Activated CD8-positive, alpha-beta memory T cell treated with anti-CD3 and anti-CD28 coated beads for 36 hours (primary cell): ENCODE measurements around the gene SLC9C2. TPM values are rescaled to one million over a fixed set of nuclear protein-coding genes. Genes with fewer than 3 reads are reported as not detected.
"Not testable (repeated sequence)": the region's sequence is repeated elsewhere in the genome, so short reads cannot be mapped to it uniquely, and the experiment has no call there.

Experiments
- CTCF ChIA-PET: fragments of 350-600 bp; sonication (Branson Sonifier 250); formaldehyde crosslinking; loops from one replicate; lab custom pipeline; 2021; ENCODE audit warnings: antibody characterized with exemption; lab: Charles Lee
- POLR2A ChIA-PET: fragments of 350-600 bp; sonication (Branson Sonifier 250); formaldehyde crosslinking; loops from one replicate; lab custom pipeline; 2021; ENCODE audit warnings: antibody characterized with exemption; lab: Charles Lee
- total RNA-seq, 2 experiments: library from RNA; stranded (reverse); gene quantifications; one replicate each; pipeline ENCODE4 v1.2.3, GENCODE V29; 2021

SLC9C2 gene
- total RNA-seq, 2 experiments from 2014 or later = not detected

DNA sequence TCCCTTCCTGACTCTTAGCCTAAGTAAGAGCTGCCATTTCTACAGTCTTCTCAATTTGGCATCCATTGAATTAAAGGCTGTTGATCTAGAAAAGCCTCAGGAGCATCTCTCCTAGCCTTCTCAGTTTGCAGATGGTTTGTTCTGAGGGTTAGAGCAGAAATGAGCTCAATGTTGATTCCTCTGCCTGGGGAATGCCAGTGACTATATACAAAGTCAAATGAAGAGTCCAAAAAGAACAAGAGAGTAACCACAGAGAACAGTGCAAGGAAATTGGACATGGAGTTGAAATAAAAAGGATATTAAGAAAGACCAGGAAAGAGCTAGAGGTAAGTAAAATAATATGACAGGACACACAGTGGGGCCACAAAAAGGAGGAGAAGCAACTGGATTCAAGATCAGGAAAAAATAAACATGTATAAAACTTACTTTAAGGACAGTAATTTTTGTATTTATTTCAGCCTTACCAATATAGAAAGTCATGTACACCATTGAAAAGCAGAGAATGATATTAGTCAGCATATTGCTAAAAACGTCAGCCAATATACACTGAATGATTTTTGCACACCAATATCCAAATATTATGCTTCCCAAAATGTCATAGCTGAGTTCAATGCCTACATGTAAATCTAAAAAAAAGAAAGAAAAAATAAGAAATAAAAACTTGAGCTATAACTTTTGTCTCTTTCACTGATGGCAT, 21.3 kb downstream of the SLC9C2 start:
- ChIA-PET CTCF (interaction anchor here (1.4 kb wide), 1 partner anchor 150 kb away, joined by 4 read pairs; no protein-coding TSS in a partner anchor), POLR2A (interaction anchor here (0.5 kb wide), 1 partner anchor 243 kb away, joined by 3 read pairs; no protein-coding TSS in a partner anchor)

GRCh38 chr1:173580658-173581057, 22.2 kb downstream of the SLC9C2 start:
- ChIA-PET POLR2A (interaction anchor here (0.5 kb wide), 1 partner anchor 243 kb away, joined by 3 read pairs; no protein-coding TSS in a partner anchor), CTCF (interaction anchor here (0.9 kb wide), 1 partner anchor 93 kb away, joined by 3 read pairs; no protein-coding TSS in a partner anchor)

DNA sequence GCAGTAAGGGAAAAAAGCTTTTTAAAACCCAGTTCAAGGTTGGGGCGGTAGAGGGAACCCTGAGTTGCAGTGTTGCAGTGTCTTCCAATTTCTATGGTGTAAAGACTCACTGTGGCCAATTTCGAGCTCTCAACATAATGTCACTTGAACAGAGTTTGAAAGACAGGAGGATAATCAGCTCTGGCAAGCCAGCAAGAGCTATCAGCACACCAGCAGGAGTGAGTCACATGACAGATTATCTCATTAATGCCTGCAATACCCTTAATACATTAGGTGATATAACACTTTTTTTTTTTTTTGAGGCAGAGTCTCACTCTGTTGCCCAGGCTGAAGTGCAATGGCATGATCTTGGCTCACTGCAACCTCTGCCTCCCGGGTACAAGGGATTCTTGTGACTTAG, 22.8 kb downstream of the SLC9C2 start:
- ChIA-PET CTCF (interaction anchor here (0.9 kb wide), 1 partner anchor 94 kb away, joined by 3 read pairs; no protein-coding TSS in a partner anchor), POLR2A (no interaction called here)

GRCh38 chr1:173573596-173573995, 29.3 kb downstream of the SLC9C2 start:
- CTCF ChIA-PET = no interaction called here
- POLR2A ChIA-PET = no interaction called here

DNA sequence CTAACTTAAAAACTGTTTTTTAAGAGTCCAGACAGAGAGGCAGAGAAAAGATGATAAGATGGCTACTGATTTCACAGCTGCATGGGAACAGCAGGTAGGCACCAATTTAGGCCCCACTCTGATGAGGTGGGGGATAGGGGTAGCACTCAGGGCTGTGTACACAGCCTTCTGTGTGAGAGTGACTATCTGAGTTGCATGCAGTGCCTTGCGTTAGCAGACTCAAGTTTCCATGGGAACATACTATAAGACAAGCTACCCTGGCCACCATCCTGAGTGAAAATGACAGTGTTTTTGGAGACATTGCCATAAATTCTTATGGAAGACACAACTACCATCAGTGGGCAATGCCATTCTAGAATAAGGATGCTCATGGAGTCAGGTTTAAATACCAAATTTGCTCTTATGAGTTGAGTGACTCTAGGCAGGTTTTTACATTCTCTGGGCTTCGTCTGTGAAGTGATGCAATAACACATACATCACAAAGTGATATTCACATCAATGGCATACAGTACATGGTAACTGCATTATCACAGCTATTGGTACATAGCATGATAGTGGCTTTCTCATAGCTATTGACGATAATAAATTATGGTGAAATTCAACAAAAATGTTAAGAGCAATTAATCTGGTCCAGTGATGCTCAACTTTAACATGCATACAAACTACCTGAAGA, 30.5 kb downstream of the SLC9C2 start:
- CTCF ChIA-PET = no interaction called here
- POLR2A ChIA-PET = no interaction called here

- POLR2A ChIA-PET = no interaction called here
- CTCF ChIA-PET = no interaction called here
Measured at GRCh38 chr1:173570370-173571007, 32.4 kb downstream of the SLC9C2 start.

GRCh38 chr1:173568483-173568882, 34.4 kb downstream of the SLC9C2 start:
- CTCF ChIA-PET = no interaction called here
- POLR2A ChIA-PET = no interaction called here

- CTCF ChIA-PET = not testable (repeated sequence)
- POLR2A ChIA-PET = interaction anchor here (0.6 kb wide), 1 partner anchor 20 kb away, joined by 4 read pairs; no protein-coding TSS in a partner anchor
Measured at GRCh38 chr1:173563846-173564245, 39.0 kb downstream of the SLC9C2 start.

DNA sequence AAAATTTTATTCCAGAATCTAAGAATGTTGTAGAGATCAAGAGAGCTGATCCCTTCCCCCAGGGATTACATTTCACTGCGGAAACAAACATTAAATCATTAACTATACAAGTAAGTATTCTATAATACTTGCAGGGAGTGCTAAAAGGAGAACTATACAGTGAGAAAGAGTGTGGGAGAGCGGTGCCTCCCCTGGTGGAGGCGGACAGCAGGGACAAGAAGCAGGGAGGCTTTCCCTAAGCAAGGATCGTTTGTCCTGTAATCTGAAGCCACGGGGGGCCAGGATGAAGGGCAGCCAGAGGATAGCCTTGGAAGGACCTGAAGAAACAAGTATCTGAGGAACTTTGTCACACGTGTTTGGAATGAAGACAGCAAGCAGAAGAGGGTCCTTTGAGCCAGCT, 40.1 kb downstream of the SLC9C2 start:
- CTCF ChIA-PET = no interaction called here
- POLR2A ChIA-PET = interaction anchor here (0.5 kb wide), 1 partner anchor 853 kb away, joined by 3 read pairs; no protein-coding TSS in a partner anchor

GRCh38 chr1:173561263-173561662, 41.6 kb downstream of the SLC9C2 start:
- CTCF ChIA-PET = interaction anchor here (0.6 kb wide), 1 partner anchor 498 kb away, joined by 3 read pairs; no protein-coding TSS in a partner anchor
- POLR2A ChIA-PET = no interaction called here

DNA sequence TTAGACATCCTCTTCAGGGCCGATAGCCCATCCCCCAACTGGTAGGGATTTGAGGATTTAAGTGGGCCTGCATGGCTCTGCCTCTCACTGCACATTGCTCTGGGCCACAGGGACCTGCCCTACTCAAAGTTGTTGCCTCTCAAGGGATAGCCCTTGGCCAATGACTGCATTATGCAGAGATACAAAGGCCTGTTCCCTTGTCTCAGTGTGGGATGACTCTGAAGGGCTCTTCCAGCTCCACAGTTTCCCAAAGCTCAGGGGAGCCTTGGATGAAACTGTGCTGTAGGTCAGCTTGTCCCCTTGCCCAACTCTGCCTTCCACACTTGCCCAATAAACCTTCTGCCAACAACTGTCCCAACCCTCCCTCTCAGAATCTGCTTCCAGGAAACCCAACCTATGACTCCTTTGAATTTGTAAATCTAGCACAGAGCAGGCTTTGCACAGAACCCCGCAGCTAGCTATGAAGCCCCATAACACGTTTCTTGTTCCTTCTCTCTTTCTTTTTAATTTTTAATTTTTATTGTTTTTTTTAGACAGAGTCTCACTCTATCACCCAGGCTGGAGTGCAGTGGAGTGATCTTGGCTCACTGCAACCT, 42.5 kb downstream of the SLC9C2 start:
- ChIA-PET POLR2A (no interaction called here), CTCF (no interaction called here)

DNA sequence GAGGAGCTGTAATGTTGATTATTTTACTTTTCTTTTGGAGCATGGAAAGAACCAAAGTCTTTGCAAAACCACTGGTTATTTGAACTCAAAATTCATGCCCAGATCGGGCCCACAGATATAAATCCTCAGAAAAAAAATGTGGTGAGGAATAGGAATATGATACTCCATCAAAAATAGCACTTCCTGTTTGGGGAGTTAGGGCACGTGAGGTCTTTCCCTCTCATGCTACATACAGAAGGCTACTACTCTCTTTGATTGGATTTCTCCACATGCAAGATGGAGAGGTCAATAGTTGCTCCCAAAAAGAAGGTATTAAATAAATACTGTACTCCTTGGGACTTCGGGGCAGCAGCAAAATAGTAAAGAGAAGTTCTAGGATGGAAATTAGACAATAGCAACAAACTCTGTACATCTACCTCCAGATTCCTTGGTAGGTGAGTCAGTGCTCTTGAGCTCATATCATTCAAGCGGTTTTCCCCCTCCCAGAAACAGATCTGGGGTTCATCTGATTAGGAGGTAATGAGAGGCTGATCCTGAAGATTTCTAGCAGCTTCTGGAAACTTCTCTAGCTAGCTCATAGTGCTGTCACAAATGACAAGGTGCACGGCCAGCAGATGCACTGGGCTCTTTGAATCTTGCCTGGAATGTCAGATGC, 47.1 kb downstream of the SLC9C2 start:
- POLR2A ChIA-PET = no interaction called here
- CTCF ChIA-PET = no interaction called here

GRCh38 chr1:173554541-173555250, 48.2 kb downstream of the SLC9C2 start:
- ChIA-PET POLR2A (no interaction called here), CTCF (no interaction called here)

DNA sequence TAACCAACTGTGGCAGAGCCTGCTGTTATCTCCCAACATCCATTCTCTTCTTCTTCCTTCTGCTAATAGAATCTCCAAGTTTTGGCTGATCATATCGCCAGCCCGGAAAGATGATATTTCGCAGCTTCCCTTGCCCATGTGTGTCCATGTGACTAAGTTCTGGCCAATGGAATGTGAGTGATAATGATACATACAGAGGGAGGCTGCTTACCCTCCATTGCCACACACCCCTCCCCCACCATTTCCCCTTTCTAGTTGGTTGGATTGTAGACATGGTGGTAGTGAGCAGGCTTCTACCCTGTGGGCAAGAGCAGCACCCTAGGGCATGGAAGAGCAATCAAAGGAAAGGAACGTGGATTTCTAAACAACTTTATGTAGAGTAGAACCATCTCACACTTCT, 48.8 kb downstream of the SLC9C2 start:
- POLR2A ChIA-PET = no interaction called here
- CTCF ChIA-PET = no interaction called here

GRCh38 chr1:173553312-173553711, 49.6 kb downstream of the SLC9C2 start:
- ChIA-PET CTCF (no interaction called here), POLR2A (no interaction called here)

- POLR2A ChIA-PET = no interaction called here
- CTCF ChIA-PET = no interaction called here
Measured at GRCh38 chr1:173551699-173552098, 51.2 kb downstream of the SLC9C2 start.

DNA sequence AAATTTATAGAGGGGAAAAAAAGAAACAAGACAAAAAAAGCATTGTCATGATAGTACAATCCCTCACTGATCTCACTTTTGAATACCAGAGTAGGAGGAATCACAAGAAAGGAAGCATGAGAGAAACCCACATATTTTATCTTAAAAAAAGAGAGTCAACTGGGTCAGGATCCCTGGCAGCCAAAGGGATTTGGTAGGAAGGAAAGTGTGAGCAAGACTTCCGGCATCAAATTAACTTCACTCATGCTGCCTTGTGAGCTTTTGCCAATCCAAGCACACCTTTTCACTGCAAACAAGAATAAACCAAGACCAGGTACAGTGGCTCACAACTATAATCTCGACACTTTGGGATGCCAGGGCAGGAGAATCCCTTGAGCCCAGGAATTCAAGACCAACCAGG, 53.1 kb downstream of the SLC9C2 start:
- POLR2A ChIA-PET = no interaction called here
- CTCF ChIA-PET = no interaction called here

DNA sequence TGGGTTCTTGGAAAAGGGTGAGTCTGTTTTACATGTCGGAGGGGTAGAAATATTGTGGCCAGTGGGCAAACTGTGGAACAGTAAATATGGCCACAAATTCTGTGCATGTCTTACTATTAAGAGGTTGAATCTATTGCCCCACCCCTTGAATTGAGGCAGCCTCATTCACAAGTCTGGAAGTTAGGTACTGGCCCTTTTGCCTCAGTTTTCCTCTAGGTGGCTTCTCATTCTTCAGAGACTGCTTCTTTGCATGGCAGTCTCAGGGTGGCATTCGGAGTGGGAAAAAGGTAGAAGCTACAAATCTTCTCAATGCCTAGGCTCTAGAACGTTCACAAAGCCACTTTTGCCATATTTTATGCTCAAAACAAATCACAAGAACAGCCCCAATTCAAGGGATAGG, 57.2 kb downstream of the SLC9C2 start:
- POLR2A ChIA-PET = no interaction called here
- CTCF ChIA-PET = no interaction called here

DNA sequence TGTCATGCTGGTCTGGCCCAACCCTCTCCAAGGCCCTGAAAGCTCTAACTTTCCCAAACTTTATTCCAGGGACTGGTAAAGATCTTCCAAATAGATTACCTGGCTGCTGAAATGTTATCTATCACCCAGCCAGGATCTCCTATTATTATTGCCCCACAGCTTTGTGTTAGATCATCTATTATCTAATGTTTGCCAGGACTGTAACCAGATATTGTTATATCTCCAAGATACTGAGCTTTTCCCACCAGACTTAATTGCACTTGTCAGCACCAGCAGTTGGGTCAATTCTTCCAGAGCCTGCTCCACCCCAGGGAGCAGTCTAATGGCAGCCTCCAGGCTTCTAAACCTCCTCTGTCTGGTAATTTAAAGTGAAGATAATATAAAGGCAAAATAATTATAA, 66.6 kb downstream of the SLC9C2 start:
- POLR2A ChIA-PET = no interaction called here
- CTCF ChIA-PET = no interaction called here
